ENCODE results near the gene CHAD.
A peak's percentile ranks its signal among the peaks of the same experiment; 100 is the strongest.

CHAD gene

DNA sequence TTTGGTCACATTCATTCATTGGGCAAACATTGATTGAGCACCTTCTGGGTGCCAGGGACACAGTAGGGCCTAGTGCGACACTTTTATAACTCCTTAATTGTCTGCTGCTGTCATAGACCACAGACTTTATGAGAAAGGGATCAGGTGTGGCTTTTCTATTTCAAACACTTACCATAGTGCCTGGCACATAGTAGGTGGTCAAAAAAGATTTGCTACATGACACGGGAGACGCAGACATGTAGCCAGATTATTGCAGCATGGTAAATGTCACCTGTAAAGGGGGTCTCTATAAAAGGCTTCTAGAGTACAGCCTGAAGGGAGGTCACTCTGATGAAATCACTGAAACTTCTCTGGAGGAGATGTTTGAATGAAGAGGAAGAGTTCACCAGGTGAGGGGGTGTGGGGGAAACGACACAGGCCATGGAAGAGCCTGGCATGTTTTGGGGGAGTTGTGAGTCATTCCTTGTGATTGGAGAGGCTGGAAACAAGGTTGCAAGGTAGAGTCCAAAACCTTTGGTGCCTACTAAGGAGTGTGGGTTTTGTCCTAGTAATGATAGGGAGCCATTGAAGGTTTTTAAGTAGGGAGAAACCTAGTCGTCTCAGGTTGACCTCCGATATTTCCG, 11.6 kb upstream of the CHAD start:
- no peak for TF ChIP-seq YY1 (IDR thresholded peaks at IDR 0.05; ENCODE audit: low read depth)
- TF ChIP-seq, protein P1, sequence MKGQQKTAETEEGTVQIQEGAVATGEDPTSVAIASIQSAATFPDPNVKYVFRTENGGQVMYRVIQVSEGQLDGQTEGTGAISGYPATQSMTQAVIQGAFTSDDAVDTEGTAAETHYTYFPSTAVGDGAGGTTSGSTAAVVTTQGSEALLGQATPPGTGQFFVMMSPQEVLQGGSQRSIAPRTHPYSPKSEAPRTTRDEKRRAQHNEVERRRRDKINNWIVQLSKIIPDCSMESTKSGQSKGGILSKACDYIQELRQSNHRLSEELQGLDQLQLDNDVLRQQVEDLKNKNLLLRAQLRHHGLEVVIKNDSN (IDR thresholded peaks at IDR 0.05) = no peak
- no peak for TF ChIP-seq EP300 (IDR thresholded peaks at IDR 0.05; ENCODE audit: borderline replicate concordance)
- no peak for TF ChIP-seq RAD21 (IDR thresholded peaks at IDR 0.05; ENCODE audit: low read depth)
- TF ChIP-seq, protein P2, sequence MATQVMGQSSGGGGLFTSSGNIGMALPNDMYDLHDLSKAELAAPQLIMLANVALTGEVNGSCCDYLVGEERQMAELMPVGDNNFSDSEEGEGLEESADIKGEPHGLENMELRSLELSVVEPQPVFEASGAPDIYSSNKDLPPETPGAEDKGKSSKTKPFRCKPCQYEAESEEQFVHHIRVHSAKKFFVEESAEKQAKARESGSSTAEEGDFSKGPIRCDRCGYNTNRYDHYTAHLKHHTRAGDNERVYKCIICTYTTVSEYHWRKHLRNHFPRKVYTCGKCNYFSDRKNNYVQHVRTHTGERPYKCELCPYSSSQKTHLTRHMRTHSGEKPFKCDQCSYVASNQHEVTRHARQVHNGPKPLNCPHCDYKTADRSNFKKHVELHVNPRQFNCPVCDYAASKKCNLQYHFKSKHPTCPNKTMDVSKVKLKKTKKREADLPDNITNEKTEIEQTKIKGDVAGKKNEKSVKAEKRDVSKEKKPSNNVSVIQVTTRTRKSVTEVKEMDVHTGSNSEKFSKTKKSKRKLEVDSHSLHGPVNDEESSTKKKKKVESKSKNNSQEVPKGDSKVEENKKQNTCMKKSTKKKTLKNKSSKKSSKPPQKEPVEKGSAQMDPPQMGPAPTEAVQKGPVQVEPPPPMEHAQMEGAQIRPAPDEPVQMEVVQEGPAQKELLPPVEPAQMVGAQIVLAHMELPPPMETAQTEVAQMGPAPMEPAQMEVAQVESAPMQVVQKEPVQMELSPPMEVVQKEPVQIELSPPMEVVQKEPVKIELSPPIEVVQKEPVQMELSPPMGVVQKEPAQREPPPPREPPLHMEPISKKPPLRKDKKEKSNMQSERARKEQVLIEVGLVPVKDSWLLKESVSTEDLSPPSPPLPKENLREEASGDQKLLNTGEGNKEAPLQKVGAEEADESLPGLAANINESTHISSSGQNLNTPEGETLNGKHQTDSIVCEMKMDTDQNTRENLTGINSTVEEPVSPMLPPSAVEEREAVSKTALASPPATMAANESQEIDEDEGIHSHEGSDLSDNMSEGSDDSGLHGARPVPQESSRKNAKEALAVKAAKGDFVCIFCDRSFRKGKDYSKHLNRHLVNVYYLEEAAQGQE (IDR thresholded peaks at IDR 0.05; ENCODE audit: low read depth) = no peak
- TF ChIP-seq CEBPB (IDR thresholded peaks at IDR 0.05) = no peak
- TF ChIP-seq NFIC (IDR thresholded peaks at IDR 0.05) = no peak
- no peak for TF ChIP-seq EGR1 (IDR thresholded peaks at IDR 0.05)
- no peak for TF ChIP-seq TEAD4 (IDR thresholded peaks at IDR 0.05)
- TF ChIP-seq FOXM1 (IDR thresholded peaks at IDR 0.05; ENCODE audit: borderline replicate concordance, low read depth) = no peak
- no peak for TF ChIP-seq ZBTB7A (IDR thresholded peaks at IDR 0.05; ENCODE audit: low read depth)
- no peak for TF ChIP-seq TAF1 (IDR thresholded peaks at IDR 0.05; ENCODE audit: low read depth)
- TF ChIP-seq MAX (IDR thresholded peaks at IDR 0.05) = no peak
- no peak for TF ChIP-seq CREB1 (IDR thresholded peaks at IDR 0.05; ENCODE audit: low read depth)
- TF ChIP-seq TCF12 (IDR thresholded peaks at IDR 0.05; ENCODE audit: low read depth) = no peak

DNA sequence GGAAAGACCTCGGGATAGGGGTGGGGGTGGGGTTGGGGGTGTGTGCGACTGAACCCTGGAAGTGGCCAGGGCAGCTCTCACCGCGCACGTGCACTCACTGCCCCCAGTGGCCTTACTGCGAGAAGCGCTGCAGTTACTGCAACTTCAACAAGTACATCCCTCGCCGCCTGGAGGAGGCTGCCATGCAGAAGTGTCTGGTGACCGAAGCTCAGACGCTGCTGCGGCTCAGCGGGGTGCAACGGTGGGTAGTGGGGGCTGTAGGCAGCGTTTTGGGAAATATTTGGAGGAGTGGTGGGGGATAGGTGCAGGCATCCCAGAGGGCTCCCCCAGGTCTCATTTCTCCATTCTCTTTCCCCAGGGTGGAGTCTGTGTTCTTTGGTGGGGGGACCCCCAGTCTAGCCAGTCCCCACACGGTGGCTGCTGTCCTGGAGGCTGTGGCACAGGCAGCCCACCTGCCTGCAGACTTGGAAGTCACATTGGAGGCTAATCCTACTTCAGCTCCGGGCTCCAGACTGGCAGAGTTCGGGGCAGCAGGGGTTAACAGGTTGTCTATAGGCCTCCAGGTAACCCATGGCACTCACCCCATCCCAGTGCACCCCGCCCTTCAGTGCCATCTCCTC, 11.0 kb upstream of the CHAD start:
- TF ChIP-seq TEAD4 (IDR thresholded peaks at IDR 0.05) (no peak), MAX (IDR thresholded peaks at IDR 0.05) (peak; percentile 95), RAD21 (IDR thresholded peaks at IDR 0.05; ENCODE audit: low read depth) (peak; percentile 64), CREB1 (IDR thresholded peaks at IDR 0.05; ENCODE audit: low read depth) (no peak)
- TF ChIP-seq, protein P1 (IDR thresholded peaks at IDR 0.05) = peak; percentile 53; the same call in 1 of the 2 replicates

GRCh38 chr17:50478391-50479381, 10.0 kb upstream of the CHAD start, which contains the start of gene RSAD1:
Gene RSAD1, plus strand, starts transcription at chr17:50478860. Its CDS starts 25 bp downstream, at chr17:50478885.
- no peak for TF ChIP-seq EGR1 (IDR thresholded peaks at IDR 0.05)
- TF ChIP-seq, protein P1 (IDR thresholded peaks at IDR 0.05) = peak; percentile 48
- TF ChIP-seq FOXM1 (IDR thresholded peaks at IDR 0.05; ENCODE audit: borderline replicate concordance, low read depth) = no peak
- TF ChIP-seq CREB1 (IDR thresholded peaks at IDR 0.05; ENCODE audit: low read depth) = 0 out of 2 replicates have a peak, but pooled peaks have one; percentile 14
- 0 out of 2 replicates have a peak, but pooled peaks have one; percentile 28 for TF ChIP-seq NFIC (IDR thresholded peaks at IDR 0.05)
- TF ChIP-seq RAD21 (IDR thresholded peaks at IDR 0.05; ENCODE audit: low read depth) = peak; percentile 58; the same call in 1 of the 2 replicates
- peak; percentile 26; the same call in 1 of the 2 replicates for TF ChIP-seq TCF12 (IDR thresholded peaks at IDR 0.05; ENCODE audit: low read depth)
- peak; percentile 66; the same call in 1 of the 2 replicates for TF ChIP-seq TAF1 (IDR thresholded peaks at IDR 0.05; ENCODE audit: low read depth)
- TF ChIP-seq CEBPB (IDR thresholded peaks at IDR 0.05) = no peak
- peak; percentile 34; the same call in 1 of the 2 replicates for TF ChIP-seq TEAD4 (IDR thresholded peaks at IDR 0.05)
- TF ChIP-seq YY1 (IDR thresholded peaks at IDR 0.05; ENCODE audit: low read depth) = peak; percentile 87
- TF ChIP-seq ZBTB7A (IDR thresholded peaks at IDR 0.05; ENCODE audit: low read depth) = peak; percentile 72; the same call in 1 of the 2 replicates
- peak; percentile 91 for TF ChIP-seq MAX (IDR thresholded peaks at IDR 0.05)
- no peak for TF ChIP-seq EP300 (IDR thresholded peaks at IDR 0.05; ENCODE audit: borderline replicate concordance)
- TF ChIP-seq, protein P2 (IDR thresholded peaks at IDR 0.05; ENCODE audit: low read depth) = peak; percentile 15; the same call in 1 of the 2 replicates

- no peak for TF ChIP-seq EGR1 (IDR thresholded peaks at IDR 0.05)
- no peak for TF ChIP-seq YY1 (IDR thresholded peaks at IDR 0.05; ENCODE audit: low read depth)
- no peak for TF ChIP-seq MAX (IDR thresholded peaks at IDR 0.05)
- TF ChIP-seq, protein P2 (IDR thresholded peaks at IDR 0.05; ENCODE audit: low read depth) = no peak
- no peak for TF ChIP-seq NFIC (IDR thresholded peaks at IDR 0.05)
- TF ChIP-seq RAD21 (IDR thresholded peaks at IDR 0.05; ENCODE audit: low read depth) = no peak
- TF ChIP-seq CEBPB (IDR thresholded peaks at IDR 0.05) = no peak
- TF ChIP-seq FOXM1 (IDR thresholded peaks at IDR 0.05; ENCODE audit: borderline replicate concordance, low read depth) = no peak
- no peak for TF ChIP-seq TEAD4 (IDR thresholded peaks at IDR 0.05)
- TF ChIP-seq TAF1 (IDR thresholded peaks at IDR 0.05; ENCODE audit: low read depth) = no peak
- TF ChIP-seq CREB1 (IDR thresholded peaks at IDR 0.05; ENCODE audit: low read depth) = no peak
- TF ChIP-seq ZBTB7A (IDR thresholded peaks at IDR 0.05; ENCODE audit: low read depth) = no peak
- TF ChIP-seq TCF12 (IDR thresholded peaks at IDR 0.05; ENCODE audit: low read depth) = no peak
Measured at GRCh38 chr17:50477976-50478375, 9.3 kb upstream of the CHAD start.
